Astrocyte (in vitro differentiated cells and primary cell): Measurements from ENCODE around the gene LRRC8D. TPM values are rescaled to one million over a fixed set of nuclear protein-coding genes. Genes with fewer than 3 reads are reported as not detected.

Source experiments
- DNase-seq: peaks from one replicate; pipeline ENCODE4 v3.0.0-alpha.2; 2010; ENCODE audit warnings: low read depth
- FAIRE-seq: peaks from 2 replicates; lab custom pipeline; 2011; peaks lifted over from hg19 to GRCh38; lab: Jason Lieb, UNC
- H2AFZ ChIP-seq: 2 replicates; pipeline ENCODE4 v1.6.0; 2012; ENCODE audit warnings: low read depth, low read length, inconsistent platforms
- H3K27ac ChIP-seq: 2 replicates; pipeline ENCODE4 v1.5.1; 2011; ENCODE audit warnings: low read depth, low read length, inconsistent platforms
- H3K27me3 ChIP-seq: 2 replicates; pipeline ENCODE4 v1.6.0; 2011; ENCODE audit warnings: low read length, inconsistent platforms; ENCODE audit not compliant: insufficient read depth
- H3K36me3 ChIP-seq: 2 replicates; pipeline ENCODE4 v1.5.1; 2011; ENCODE audit warnings: low read length, inconsistent platforms; ENCODE audit not compliant: insufficient read depth
- H3K4me1 ChIP-seq: 2 replicates; pipeline ENCODE4 v1.5.1; 2011; ENCODE audit warnings: low read length, inconsistent platforms; ENCODE audit not compliant: insufficient read depth
- H3K4me2 ChIP-seq: 2 replicates; pipeline ENCODE4 v1.6.0; 2012; ENCODE audit warnings: low read length, inconsistent platforms
- H3K4me3 ChIP-seq: 2 replicates; pipeline ENCODE4 v1.5.1; 2011; ENCODE audit warnings: low read depth, mild to moderate bottlenecking, low read length, inconsistent platforms; ENCODE audit not compliant: insufficient read depth
- H3K79me2 ChIP-seq: 2 replicates; pipeline ENCODE4 v1.6.0; 2012; ENCODE audit warnings: mild to moderate bottlenecking, low read length, inconsistent platforms; ENCODE audit not compliant: insufficient read depth
- H3K9ac ChIP-seq: 2 replicates; pipeline ENCODE4 v1.6.0; 2012; ENCODE audit warnings: mild to moderate bottlenecking, low read length, inconsistent platforms
- H3K9me3 ChIP-seq: 2 replicates; pipeline ENCODE4 v1.5.1; 2012; ENCODE audit warnings: low read depth, mild to moderate bottlenecking, low read length, inconsistent platforms; ENCODE audit not compliant: insufficient read depth
- H4K20me1 ChIP-seq: 2 replicates; pipeline ENCODE4 v1.6.0; 2012; ENCODE audit warnings: low read length, inconsistent platforms; ENCODE audit not compliant: insufficient read depth
- H3K27ac Mint-ChIP-seq: one replicate; pipeline ENCODE4 v1.8.0; 2021; ENCODE audit warnings: mild to moderate bottlenecking, mixed read lengths; ENCODE audit not compliant: unreplicated experiment
- H3K27me3 Mint-ChIP-seq: one replicate; pipeline ENCODE4 v1.8.0; 2021; ENCODE audit warnings: low read depth, mixed read lengths; ENCODE audit not compliant: unreplicated experiment
- H3K36me3 Mint-ChIP-seq: one replicate; pipeline ENCODE4 v1.8.0; 2021; ENCODE audit warnings: low read depth, mixed read lengths; ENCODE audit not compliant: unreplicated experiment
- H3K4me1 Mint-ChIP-seq: one replicate; pipeline ENCODE4 v1.8.0; 2021; ENCODE audit warnings: low read depth, mixed read lengths; ENCODE audit not compliant: unreplicated experiment
- H3K4me3 Mint-ChIP-seq: one replicate; pipeline ENCODE4 v1.8.0; 2021; ENCODE audit warnings: mild to moderate bottlenecking, moderate library complexity, mixed read lengths; ENCODE audit not compliant: unreplicated experiment
- H3K9me3 Mint-ChIP-seq: one replicate; pipeline ENCODE4 v1.8.0; 2021; ENCODE audit warnings: mild to moderate bottlenecking, mixed read lengths; ENCODE audit not compliant: unreplicated experiment
- EZH2 ChIP-seq: IDR thresholded peaks from 2 replicates; pipeline ENCODE4 v1.6.1; 2012; ENCODE audit warnings: mild to moderate bottlenecking, low read length, inconsistent platforms; ENCODE audit not compliant: insufficient read depth
- total RNA-seq: library from RNA; stranded (reverse); gene quantifications from 2 replicates; pipeline ENCODE4 v1.2.1, GENCODE V29; 2021
- TF ChIP-seq, protein P1 (sequence below): IDR thresholded peaks from 2 replicates; pipeline ENCODE4 v1.5.1; 2011; ENCODE audit warnings: low read depth, mild to moderate bottlenecking, inconsistent platforms, low read length, moderate library complexity; ENCODE audit not compliant: insufficient read depth

Gene LRRC8D
- total RNA-seq, 1 donor from 2014 or later, result 36.9 TPM

DNA sequence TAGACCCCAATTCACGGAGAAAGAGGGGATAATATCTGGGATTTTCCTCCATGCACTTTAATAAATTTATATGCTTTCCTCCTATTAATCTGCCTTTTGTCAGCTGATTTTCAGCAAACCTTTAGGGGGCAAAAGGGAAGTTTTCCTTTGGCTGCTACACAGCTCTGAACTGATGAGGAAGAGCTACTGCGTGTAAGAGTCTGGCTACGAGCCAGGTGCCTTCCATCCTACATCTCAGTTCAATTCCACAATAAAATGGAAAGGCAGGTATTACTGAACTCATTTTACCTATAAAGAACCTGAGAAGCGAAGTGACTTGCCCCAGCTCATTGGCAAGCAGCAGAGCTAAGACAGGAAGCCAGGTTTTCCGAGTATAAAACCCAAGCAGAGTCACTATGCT, 145.8 kb downstream of the LRRC8D start:
- FAIRE-seq (no peak), DNase-seq (no peak)
- Mint-ChIP-seq H3K27me3 (peaks cover 2% of the 10 kb centered on the region), H3K36me3 (no peaks in the 10 kb centered on the region), H3K4me3 (no peak overlapping the region), H3K9me3 (no peaks in the 10 kb centered on the region), H3K27ac (no peak overlapping the region), H3K4me1 (peaks cover 20% of the 10 kb centered on the region)
- H4K20me1 ChIP-seq, result no peaks in the 10 kb centered on the region
- no peak for TF ChIP-seq EZH2
- TF ChIP-seq, protein P1, sequence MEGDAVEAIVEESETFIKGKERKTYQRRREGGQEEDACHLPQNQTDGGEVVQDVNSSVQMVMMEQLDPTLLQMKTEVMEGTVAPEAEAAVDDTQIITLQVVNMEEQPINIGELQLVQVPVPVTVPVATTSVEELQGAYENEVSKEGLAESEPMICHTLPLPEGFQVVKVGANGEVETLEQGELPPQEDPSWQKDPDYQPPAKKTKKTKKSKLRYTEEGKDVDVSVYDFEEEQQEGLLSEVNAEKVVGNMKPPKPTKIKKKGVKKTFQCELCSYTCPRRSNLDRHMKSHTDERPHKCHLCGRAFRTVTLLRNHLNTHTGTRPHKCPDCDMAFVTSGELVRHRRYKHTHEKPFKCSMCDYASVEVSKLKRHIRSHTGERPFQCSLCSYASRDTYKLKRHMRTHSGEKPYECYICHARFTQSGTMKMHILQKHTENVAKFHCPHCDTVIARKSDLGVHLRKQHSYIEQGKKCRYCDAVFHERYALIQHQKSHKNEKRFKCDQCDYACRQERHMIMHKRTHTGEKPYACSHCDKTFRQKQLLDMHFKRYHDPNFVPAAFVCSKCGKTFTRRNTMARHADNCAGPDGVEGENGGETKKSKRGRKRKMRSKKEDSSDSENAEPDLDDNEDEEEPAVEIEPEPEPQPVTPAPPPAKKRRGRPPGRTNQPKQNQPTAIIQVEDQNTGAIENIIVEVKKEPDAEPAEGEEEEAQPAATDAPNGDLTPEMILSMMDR, result no peak
- H3K4me3 ChIP-seq, result no peak overlapping the region
- H3K4me2 ChIP-seq, result no peak overlapping the region
- H3K79me2 ChIP-seq, result no peaks in the 10 kb centered on the region
- no peaks in the 10 kb centered on the region for H3K36me3 ChIP-seq
- H3K9me3 ChIP-seq, result no peaks in the 10 kb centered on the region
- H3K27ac ChIP-seq, result no peak overlapping the region
- H3K27me3 ChIP-seq, result no peaks in the 10 kb centered on the region
- H2AFZ ChIP-seq, result no peak overlapping the region
- H3K4me1 ChIP-seq, result peaks cover 6% of the 10 kb centered on the region
- no peak overlapping the region for H3K9ac ChIP-seq

DNA sequence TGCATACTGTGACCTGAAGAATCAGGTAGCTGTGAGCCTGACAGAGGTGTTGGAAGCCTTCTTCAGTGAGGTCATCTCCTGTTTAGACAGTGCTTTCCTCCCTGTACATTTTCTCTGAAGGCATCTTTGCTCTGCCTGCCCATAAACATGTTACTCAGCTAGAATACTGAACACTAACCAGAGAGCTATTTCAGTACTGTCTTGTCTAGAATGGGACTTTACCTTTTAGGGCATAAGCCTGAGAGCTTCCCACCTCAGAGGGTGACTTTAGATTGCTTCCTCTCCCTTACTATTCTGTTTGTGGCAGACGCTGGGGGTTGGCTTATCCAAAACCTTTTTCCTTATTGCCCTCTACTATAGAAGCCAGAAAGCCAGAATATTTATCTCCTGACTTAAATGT, 150.8 kb downstream of the LRRC8D start:
- FAIRE-seq, result no peak
- Histone ChIP-seq H4K20me1 (no peaks in the 10 kb centered on the region), H3K79me2 (no peaks in the 10 kb centered on the region), H3K9me3 (no peaks in the 10 kb centered on the region), H2AFZ (no peak overlapping the region), H3K27ac (no peak overlapping the region), H3K4me2 (no peak overlapping the region), H3K4me1 (peaks cover 9% of the 10 kb centered on the region), H3K27me3 (no peaks in the 10 kb centered on the region), H3K36me3 (no peaks in the 10 kb centered on the region), H3K9ac (no peak overlapping the region), H3K4me3 (no peak overlapping the region)
- Mint-ChIP-seq H3K9me3 (no peaks in the 10 kb centered on the region), H3K4me1 (peaks cover 19% of the 10 kb centered on the region), H3K27me3 (peaks cover 2% of the 10 kb centered on the region), H3K27ac (peak overlapping the region; percentile 12), H3K4me3 (no peak overlapping the region), H3K36me3 (no peaks in the 10 kb centered on the region)
- DNase-seq, result no peak
- TF ChIP-seq, protein P1, result no peak
- no peak for TF ChIP-seq EZH2

- Histone ChIP-seq H3K27ac (no peak overlapping the region), H3K27me3 (no peaks in the 10 kb centered on the region), H3K9me3 (no peaks in the 10 kb centered on the region), H3K4me1 (peaks cover 9% of the 10 kb centered on the region), H3K4me3 (no peak overlapping the region), H2AFZ (no peak overlapping the region), H3K4me2 (no peak overlapping the region), H3K9ac (no peak overlapping the region), H3K79me2 (no peaks in the 10 kb centered on the region), H3K36me3 (no peaks in the 10 kb centered on the region), H4K20me1 (no peaks in the 10 kb centered on the region)
- Mint-ChIP-seq H3K36me3 (no peaks in the 10 kb centered on the region), H3K9me3 (no peaks in the 10 kb centered on the region), H3K27ac (no peak overlapping the region), H3K4me1 (peaks cover 19% of the 10 kb centered on the region), H3K27me3 (peaks cover 2% of the 10 kb centered on the region), H3K4me3 (no peak overlapping the region)
- no peak for FAIRE-seq
- TF ChIP-seq, protein P1, result no peak
- no peak for TF ChIP-seq EZH2
- DNase-seq, result no peak
These were observed 151.2 kb downstream of the LRRC8D start for GRCh38 chr1:89972024-89972423.
